ENCODE data around the gene CLDN34.
A peak's percentile ranks its signal among the peaks of the same experiment; 100 is the strongest.

The CLDN34 gene

GRCh38 chrX:9927698-9928482 is 39.3 kb upstream of the CLDN34 start:
- peak; percentile 89 for DNase-seq
- H3K4me3 ChIP-seq (ENCODE audit: low read length), result no peak overlapping the region
- H3K4me1 ChIP-seq (ENCODE audit: control insufficient read depth, low read depth, low read length), result peaks cover 4% of the 10 kb centered on the region

GRCh38 chrX:9935436-9935835 is 31.7 kb upstream of the CLDN34 start:
- no peak overlapping the region for H3K18ac ChIP-seq (ENCODE audit: low read length)
- H3K56ac ChIP-seq (ENCODE audit: low read length), result no peak overlapping the region
- H3K9ac ChIP-seq (ENCODE audit: low read length), result no peak overlapping the region
- no peak overlapping the region for H3K4ac ChIP-seq (ENCODE audit: low read depth, low read length)
- H3K4me1 ChIP-seq (ENCODE audit: control insufficient read depth, low read depth, low read length), result no peaks in the 10 kb centered on the region
- H2BK120ac ChIP-seq (ENCODE audit: low read depth, low read length), result no peak overlapping the region
- no peak overlapping the region for H4K8ac ChIP-seq (ENCODE audit: low read depth, low read length)
- H3K27ac ChIP-seq (ENCODE audit: low read depth, low read length), result no peak overlapping the region
- no peaks in the 10 kb centered on the region for H3K79me1 ChIP-seq (ENCODE audit: low read length)
- no peak overlapping the region for H3K4me3 ChIP-seq (ENCODE audit: low read length)
- DNase-seq, result no peak
- no peak overlapping the region for H3K23ac ChIP-seq (ENCODE audit: low read length)
- H3K79me2 ChIP-seq (ENCODE audit: control insufficient read depth, insufficient read depth, low read length), result no peaks in the 10 kb centered on the region
- H2AK5ac ChIP-seq (ENCODE audit: low read length), result no peak overlapping the region
- no peaks in the 10 kb centered on the region for H3K27me3 ChIP-seq (ENCODE audit: insufficient read depth, low read length, poor library complexity)
- H2BK5ac ChIP-seq (ENCODE audit: low read length), result no peak overlapping the region
- WGBS (ENCODE audit: extremely low coverage, insufficient coverage, low lambda C conversion rate), result no CpG with 5 or more reads among the region's 3 CpGs
- H2BK15ac ChIP-seq (replicated peaks; ENCODE audit: low read depth), result no peak overlapping the region
- no peaks in the 10 kb centered on the region for H3K36me3 ChIP-seq (ENCODE audit: control insufficient read depth, insufficient read depth, low read length)
- H4K5ac ChIP-seq (ENCODE audit: low read length), result no peak overlapping the region
- no peak overlapping the region for H3K4me2 ChIP-seq (ENCODE audit: low read length)

More at GRCh38 chrX:9927698-9928482, 39.3 kb upstream of the CLDN34 start:
- no peak overlapping the region for H4K8ac ChIP-seq (ENCODE audit: low read depth, low read length)
- H3K27ac ChIP-seq (ENCODE audit: low read depth, low read length), result peak overlapping the region; percentile 82
- WGBS (ENCODE audit: extremely low coverage, insufficient coverage, low lambda C conversion rate), result no CpG with 5 or more reads among the region's 11 CpGs
- no peaks in the 10 kb centered on the region for H3K79me1 ChIP-seq (ENCODE audit: low read length)
- no peaks in the 10 kb centered on the region for H3K27me3 ChIP-seq (ENCODE audit: insufficient read depth, low read length, poor library complexity)
- no peaks in the 10 kb centered on the region for H3K36me3 ChIP-seq (ENCODE audit: control insufficient read depth, insufficient read depth, low read length)
- no peak overlapping the region for H3K9ac ChIP-seq (ENCODE audit: low read length)
- H4K5ac ChIP-seq (ENCODE audit: low read length), result no peak overlapping the region
- H3K4me2 ChIP-seq (ENCODE audit: low read length), result no peak overlapping the region
- H2BK15ac ChIP-seq (replicated peaks; ENCODE audit: low read depth), result no peak overlapping the region
- no peak overlapping the region for H2BK120ac ChIP-seq (ENCODE audit: low read depth, low read length)
- no peak overlapping the region for H2BK5ac ChIP-seq (ENCODE audit: low read length)
- no peaks in the 10 kb centered on the region for H3K79me2 ChIP-seq (ENCODE audit: control insufficient read depth, insufficient read depth, low read length)
- no peak overlapping the region for H3K23ac ChIP-seq (ENCODE audit: low read length)
- no peak overlapping the region for H3K4ac ChIP-seq (ENCODE audit: low read depth, low read length)
- H2AK5ac ChIP-seq (ENCODE audit: low read length), result no peak overlapping the region
- H3K56ac ChIP-seq (ENCODE audit: low read length), result peak overlapping the region; percentile 50
- no peak overlapping the region for H3K18ac ChIP-seq (ENCODE audit: low read length)

DNA sequence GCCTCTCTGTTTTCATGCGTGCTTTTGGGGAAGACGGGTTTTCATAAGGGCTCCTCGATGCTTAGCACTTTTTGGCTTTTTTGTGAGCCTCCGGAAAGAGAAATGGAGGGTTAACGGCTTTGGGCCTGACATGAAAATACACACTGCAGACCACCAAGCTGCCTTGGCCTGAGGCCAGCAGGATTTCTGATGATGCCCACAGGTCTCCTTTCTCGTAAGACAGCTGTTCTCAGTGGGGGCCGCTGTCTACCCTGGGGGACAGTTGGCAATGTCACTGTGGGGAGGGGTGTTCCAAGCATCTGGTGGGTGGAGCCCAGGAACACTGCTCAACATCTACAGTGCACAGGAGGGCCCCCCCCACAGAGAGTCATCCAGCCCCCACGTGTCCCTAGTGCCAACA is 29.4 kb upstream of the CLDN34 start:
- no CpG with 5 or more reads among the region's 8 CpGs for WGBS (ENCODE audit: extremely low coverage, insufficient coverage, low lambda C conversion rate)
- H3K4me1 ChIP-seq (ENCODE audit: control insufficient read depth, low read depth, low read length), result no peaks in the 10 kb centered on the region
- H3K23ac ChIP-seq (ENCODE audit: low read length), result no peak overlapping the region

GRCh38 chrX:9938516-9938915 is 28.6 kb upstream of the CLDN34 start:
- Histone ChIP-seq H4K8ac (ENCODE audit: low read depth, low read length) (no peak overlapping the region), H3K23ac (ENCODE audit: low read length) (no peak overlapping the region), H3K4me2 (ENCODE audit: low read length) (no peak overlapping the region), H3K56ac (ENCODE audit: low read length) (no peak overlapping the region), H3K27ac (ENCODE audit: low read depth, low read length) (no peak overlapping the region), H4K5ac (ENCODE audit: low read length) (no peak overlapping the region), H3K79me1 (ENCODE audit: low read length) (no peaks in the 10 kb centered on the region), H3K4me3 (ENCODE audit: low read length) (no peak overlapping the region), H3K18ac (ENCODE audit: low read length) (no peak overlapping the region), H2BK15ac (replicated peaks; ENCODE audit: low read depth) (no peak overlapping the region), H2AK5ac (ENCODE audit: low read length) (no peak overlapping the region), H3K4me1 (ENCODE audit: control insufficient read depth, low read depth, low read length) (no peaks in the 10 kb centered on the region), H3K9ac (ENCODE audit: low read length) (no peak overlapping the region), H3K27me3 (ENCODE audit: insufficient read depth, low read length, poor library complexity) (no peaks in the 10 kb centered on the region), H2BK5ac (ENCODE audit: low read length) (no peak overlapping the region), H2BK120ac (ENCODE audit: low read depth, low read length) (no peak overlapping the region), H3K79me2 (ENCODE audit: control insufficient read depth, insufficient read depth, low read length) (no peaks in the 10 kb centered on the region), H3K4ac (ENCODE audit: low read depth, low read length) (no peak overlapping the region), H3K36me3 (ENCODE audit: control insufficient read depth, insufficient read depth, low read length) (no peaks in the 10 kb centered on the region)
- no peak for DNase-seq
- no CpG with 5 or more reads among the region's 7 CpGs for WGBS (ENCODE audit: extremely low coverage, insufficient coverage, low lambda C conversion rate)

More for the DNA sequence above, 29.4 kb upstream of the CLDN34 start:
- H3K79me1 ChIP-seq (ENCODE audit: low read length), result no peaks in the 10 kb centered on the region
- no peak overlapping the region for H2BK15ac ChIP-seq (replicated peaks; ENCODE audit: low read depth)
- H4K8ac ChIP-seq (ENCODE audit: low read depth, low read length), result no peak overlapping the region
- H3K4ac ChIP-seq (ENCODE audit: low read depth, low read length), result no peak overlapping the region
- H3K9ac ChIP-seq (ENCODE audit: low read length), result no peak overlapping the region
- no peaks in the 10 kb centered on the region for H3K36me3 ChIP-seq (ENCODE audit: control insufficient read depth, insufficient read depth, low read length)
- no peak overlapping the region for H2BK120ac ChIP-seq (ENCODE audit: low read depth, low read length)
- H3K56ac ChIP-seq (ENCODE audit: low read length), result no peak overlapping the region
- no peak overlapping the region for H3K4me3 ChIP-seq (ENCODE audit: low read length)
- H3K79me2 ChIP-seq (ENCODE audit: control insufficient read depth, insufficient read depth, low read length), result no peaks in the 10 kb centered on the region
- no peak overlapping the region for H3K18ac ChIP-seq (ENCODE audit: low read length)
- H3K4me2 ChIP-seq (ENCODE audit: low read length), result no peak overlapping the region
- H3K27ac ChIP-seq (ENCODE audit: low read depth, low read length), result no peak overlapping the region
- H4K5ac ChIP-seq (ENCODE audit: low read length), result no peak overlapping the region
- no peak overlapping the region for H2AK5ac ChIP-seq (ENCODE audit: low read length)
- no peak for DNase-seq
- no peaks in the 10 kb centered on the region for H3K27me3 ChIP-seq (ENCODE audit: insufficient read depth, low read length, poor library complexity)
- H2BK5ac ChIP-seq (ENCODE audit: low read length), result no peak overlapping the region

DNA sequence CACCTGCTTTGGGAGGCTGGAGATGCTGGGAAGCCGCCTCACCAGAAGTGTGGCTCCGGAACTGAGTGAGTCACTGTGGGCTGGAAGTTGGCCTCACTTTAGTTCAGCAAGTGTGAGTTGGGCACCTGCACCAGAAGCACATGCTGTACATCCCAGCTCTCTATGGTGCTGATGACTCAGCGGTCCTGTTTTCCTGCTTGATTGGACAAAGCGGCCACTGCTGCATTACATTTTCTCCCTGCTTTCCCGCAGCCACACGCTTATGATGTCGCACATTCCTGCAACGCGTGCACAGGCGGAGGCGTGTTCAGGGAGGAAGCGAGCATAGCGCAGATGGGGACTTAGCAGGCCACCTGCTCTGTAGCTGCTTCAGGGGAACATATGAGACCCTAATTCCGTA is 26.7 kb upstream of the CLDN34 start:
- Histone ChIP-seq H3K4me2 (ENCODE audit: low read length) (no peak overlapping the region), H3K56ac (ENCODE audit: low read length) (no peak overlapping the region), H4K8ac (ENCODE audit: low read depth, low read length) (no peak overlapping the region), H3K79me1 (ENCODE audit: low read length) (no peaks in the 10 kb centered on the region), H3K4me1 (ENCODE audit: control insufficient read depth, low read depth, low read length) (no peaks in the 10 kb centered on the region), H3K4ac (ENCODE audit: low read depth, low read length) (no peak overlapping the region), H3K79me2 (ENCODE audit: control insufficient read depth, insufficient read depth, low read length) (no peaks in the 10 kb centered on the region), H3K18ac (ENCODE audit: low read length) (no peak overlapping the region), H4K5ac (ENCODE audit: low read length) (no peak overlapping the region), H3K9ac (ENCODE audit: low read length) (no peak overlapping the region), H2BK15ac (replicated peaks; ENCODE audit: low read depth) (no peak overlapping the region), H3K4me3 (ENCODE audit: low read length) (no peak overlapping the region), H3K36me3 (ENCODE audit: control insufficient read depth, insufficient read depth, low read length) (no peaks in the 10 kb centered on the region), H2BK120ac (ENCODE audit: low read depth, low read length) (no peak overlapping the region), H2BK5ac (ENCODE audit: low read length) (no peak overlapping the region), H3K27me3 (ENCODE audit: insufficient read depth, low read length, poor library complexity) (no peaks in the 10 kb centered on the region), H2AK5ac (ENCODE audit: low read length) (no peak overlapping the region), H3K27ac (ENCODE audit: low read depth, low read length) (no peak overlapping the region), H3K23ac (ENCODE audit: low read length) (no peak overlapping the region)
- no CpG with 5 or more reads among the region's 14 CpGs for WGBS (ENCODE audit: extremely low coverage, insufficient coverage, low lambda C conversion rate)
- DNase-seq, result no peak

DNA sequence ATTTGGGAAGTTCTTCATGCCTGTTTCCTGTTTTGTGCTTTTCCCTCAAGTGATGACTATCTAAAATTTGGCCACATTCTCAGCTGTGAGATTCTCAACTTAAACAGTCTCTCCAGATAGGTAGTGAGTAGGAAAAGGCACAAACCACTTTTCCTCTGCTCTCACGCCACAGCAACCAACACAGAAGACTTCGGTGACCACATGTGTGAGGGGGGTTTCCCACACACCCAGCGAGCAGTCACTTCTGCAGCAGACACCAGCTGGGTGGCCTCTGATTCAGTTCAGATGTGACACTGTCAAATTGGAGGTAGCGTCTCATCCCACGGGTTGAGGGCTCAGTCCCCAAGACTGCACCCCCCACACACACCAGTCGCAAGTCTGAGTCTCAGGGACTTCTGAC is 25.1 kb upstream of the CLDN34 start:
- Histone ChIP-seq H3K79me1 (ENCODE audit: low read length) (no peaks in the 10 kb centered on the region), H3K79me2 (ENCODE audit: control insufficient read depth, insufficient read depth, low read length) (no peaks in the 10 kb centered on the region), H3K4me2 (ENCODE audit: low read length) (no peak overlapping the region), H3K27me3 (ENCODE audit: insufficient read depth, low read length, poor library complexity) (no peaks in the 10 kb centered on the region), H3K4me1 (ENCODE audit: control insufficient read depth, low read depth, low read length) (no peaks in the 10 kb centered on the region), H2BK120ac (ENCODE audit: low read depth, low read length) (no peak overlapping the region), H3K4ac (ENCODE audit: low read depth, low read length) (no peak overlapping the region), H4K5ac (ENCODE audit: low read length) (no peak overlapping the region), H3K56ac (ENCODE audit: low read length) (no peak overlapping the region), H2BK5ac (ENCODE audit: low read length) (no peak overlapping the region), H3K9ac (ENCODE audit: low read length) (no peak overlapping the region), H3K27ac (ENCODE audit: low read depth, low read length) (no peak overlapping the region), H3K18ac (ENCODE audit: low read length) (no peak overlapping the region), H4K8ac (ENCODE audit: low read depth, low read length) (no peak overlapping the region), H2BK15ac (replicated peaks; ENCODE audit: low read depth) (no peak overlapping the region), H3K4me3 (ENCODE audit: low read length) (no peak overlapping the region), H3K23ac (ENCODE audit: low read length) (no peak overlapping the region), H3K36me3 (ENCODE audit: control insufficient read depth, insufficient read depth, low read length) (no peaks in the 10 kb centered on the region), H2AK5ac (ENCODE audit: low read length) (no peak overlapping the region)
- no peak for DNase-seq
- WGBS (ENCODE audit: extremely low coverage, insufficient coverage, low lambda C conversion rate), result no CpG with 5 or more reads among the region's 6 CpGs
